Panc1 (cell line): ENCODE data around the gene SP110. TPM values are rescaled to one million over a fixed set of nuclear protein-coding genes. Genes with fewer than 3 reads are reported as not detected.

Source experiments
- ATAC-seq: fragments of 200-7000 bp; cut with Tn5 transposase; 2 replicates; pipeline ENCODE4 v1.9.1; 2020; ENCODE audit warnings: mild to moderate bottlenecking, moderate library complexity
- BruUV-seq: library from RNA; stranded (reverse); fragments of 400-500 nt; replicated peaks from 2 replicates; lab custom pipeline; 2021; lab: Mats Ljungman, UMichigan
- CTCF ChIA-PET: fragments of 300-600 bp; sonication (Branson Sonifier 250); formaldehyde crosslinking; loops from one replicate; lab custom pipeline; 2022; ENCODE audit warnings: antibody characterized with exemption; lab: Charles Lee
- POLR2A ChIA-PET: fragments of 300-600 bp; sonication (Branson Sonifier 250); formaldehyde crosslinking; loops from one replicate; lab custom pipeline; 2022; ENCODE audit warnings: antibody characterized with exemption; lab: Charles Lee
- DNase-seq: peaks from one replicate; pipeline ENCODE4 v3.0.0-alpha.2; 2010; ENCODE audit warnings: low read depth, low spot score
- H3K27ac ChIP-seq: 2 replicates; pipeline ENCODE4 v1.5.1; 2011; ENCODE audit warnings: mild to moderate bottlenecking, low read length, inconsistent platforms
- H3K27me3 ChIP-seq: fragments of 200-500 bp; sonication (Bioruptor generic); 2 replicates; pipeline ENCODE4 v1.6.0; 2014; ENCODE audit warnings: low read length, inconsistent platforms; ENCODE audit not compliant: control insufficient read depth, insufficient read depth
- H3K36me3 ChIP-seq: fragments of 200-500 bp; sonication (Bioruptor generic); 2 replicates; pipeline ENCODE4 v1.5.1; 2014; ENCODE audit warnings: inconsistent platforms, mild to moderate bottlenecking, low read length, moderate library complexity; ENCODE audit not compliant: control insufficient read depth, insufficient read depth
- H3K4me1 ChIP-seq: 2 replicates; pipeline ENCODE4 v1.5.1; 2011; ENCODE audit warnings: inconsistent platforms, mild to moderate bottlenecking, low read length, moderate library complexity; ENCODE audit not compliant: control insufficient read depth, insufficient read depth
- H3K4me3 ChIP-seq, 2 experiments: 2 replicates each; pipeline ENCODE4 v1.5.1; 2011 to 2012; ENCODE audit warnings: low read depth in 2 of 2, low read length in 2 of 2, mild to moderate bottlenecking in 2 of 2, inconsistent platforms in 1 of 2, moderate library complexity in 1 of 2
- H3K9me3 ChIP-seq: fragments of 200-500 bp; sonication (Bioruptor generic); 2 replicates; pipeline ENCODE4 v1.5.1; 2014; ENCODE audit warnings: low read depth, mild to moderate bottlenecking, inconsistent platforms, low read length, moderate library complexity; ENCODE audit not compliant: control insufficient read depth, insufficient read depth
- CTCF ChIP-seq: fragments of 450-650 bp; IDR thresholded peaks from 2 replicates; pipeline ENCODE4 v1.5.1; 2017; ENCODE audit warnings: mild to moderate bottlenecking
- POLR2AphosphoS5 ChIP-seq: IDR thresholded peaks from 2 replicates; pipeline ENCODE4 v1.6.1; 2012; ENCODE audit warnings: mild to moderate bottlenecking, low read depth, low read length, moderate library complexity
- SIN3A ChIP-seq: IDR thresholded peaks from 2 replicates; pipeline ENCODE4 v1.6.1; 2012; ENCODE audit warnings: low read depth, mild to moderate bottlenecking, low read length, moderate library complexity, borderline replicate concordance; ENCODE audit not compliant: insufficient read depth
- TCF7L2 ChIP-seq: IDR thresholded peaks from 2 replicates; pipeline ENCODE4 v1.6.1; 2011; ENCODE audit warnings: mild to moderate bottlenecking, low read depth, low read length, inconsistent platforms
- in situ Hi-C: cut with HindIII; loops from 2 replicates; pipeline ENCODE4 v1.10.0; 2016; ENCODE audit warnings: low sequenced_read_pairs, low pct_unique_long_range_greater_than_20kb
- intact Hi-C: fragments of 100-400 bp; cut with micrococcal nuclease; formaldehyde crosslinking; loops from one replicate; pipeline ENCODE4 v1.10.0; 2022; ENCODE audit not compliant: unreplicated experiment
- total RNA-seq: library from RNA; stranded (reverse); gene quantifications from one replicate; pipeline ENCODE4 v1.2.1, GENCODE V29; 2021; ENCODE audit not compliant: unreplicated experiment
- TF ChIP-seq, protein P1 (sequence below), 2 experiments: IDR thresholded peaks; 2 replicates each; pipeline ENCODE4 v1.6.1; 2011 to 2012; ENCODE audit warnings: low read depth in 2 of 2, control low read depth in 1 of 2, low read length in 1 of 2, mild to moderate bottlenecking in 1 of 2, moderate library complexity in 1 of 2; ENCODE audit not compliant: insufficient read depth in 1 of 2

Gene SP110
- total RNA-seq, 1 experiment from 2014 or later: 6.2 TPM

GRCh38 chr2:230230087-230230486, 10.3 kb upstream of the SP110 start:
- in situ Hi-C loops (no loop called here), intact Hi-C loops (no loop called here)
- ATAC-seq (no peak), DNase-seq (no peak)
- ChIA-PET CTCF (no interaction called here), POLR2A (no interaction called here)
- no peak for TF ChIP-seq CTCF
- no peak for TF ChIP-seq POLR2AphosphoS5
- TF ChIP-seq, protein P1, sequence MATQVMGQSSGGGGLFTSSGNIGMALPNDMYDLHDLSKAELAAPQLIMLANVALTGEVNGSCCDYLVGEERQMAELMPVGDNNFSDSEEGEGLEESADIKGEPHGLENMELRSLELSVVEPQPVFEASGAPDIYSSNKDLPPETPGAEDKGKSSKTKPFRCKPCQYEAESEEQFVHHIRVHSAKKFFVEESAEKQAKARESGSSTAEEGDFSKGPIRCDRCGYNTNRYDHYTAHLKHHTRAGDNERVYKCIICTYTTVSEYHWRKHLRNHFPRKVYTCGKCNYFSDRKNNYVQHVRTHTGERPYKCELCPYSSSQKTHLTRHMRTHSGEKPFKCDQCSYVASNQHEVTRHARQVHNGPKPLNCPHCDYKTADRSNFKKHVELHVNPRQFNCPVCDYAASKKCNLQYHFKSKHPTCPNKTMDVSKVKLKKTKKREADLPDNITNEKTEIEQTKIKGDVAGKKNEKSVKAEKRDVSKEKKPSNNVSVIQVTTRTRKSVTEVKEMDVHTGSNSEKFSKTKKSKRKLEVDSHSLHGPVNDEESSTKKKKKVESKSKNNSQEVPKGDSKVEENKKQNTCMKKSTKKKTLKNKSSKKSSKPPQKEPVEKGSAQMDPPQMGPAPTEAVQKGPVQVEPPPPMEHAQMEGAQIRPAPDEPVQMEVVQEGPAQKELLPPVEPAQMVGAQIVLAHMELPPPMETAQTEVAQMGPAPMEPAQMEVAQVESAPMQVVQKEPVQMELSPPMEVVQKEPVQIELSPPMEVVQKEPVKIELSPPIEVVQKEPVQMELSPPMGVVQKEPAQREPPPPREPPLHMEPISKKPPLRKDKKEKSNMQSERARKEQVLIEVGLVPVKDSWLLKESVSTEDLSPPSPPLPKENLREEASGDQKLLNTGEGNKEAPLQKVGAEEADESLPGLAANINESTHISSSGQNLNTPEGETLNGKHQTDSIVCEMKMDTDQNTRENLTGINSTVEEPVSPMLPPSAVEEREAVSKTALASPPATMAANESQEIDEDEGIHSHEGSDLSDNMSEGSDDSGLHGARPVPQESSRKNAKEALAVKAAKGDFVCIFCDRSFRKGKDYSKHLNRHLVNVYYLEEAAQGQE (IDR thresholded peaks at IDR 0.05; ENCODE audit: insufficient read depth in 1 of 2, low read depth in 2 of 2, low read length in 1 of 2): no peak
- no peak for TF ChIP-seq SIN3A
- no peak for TF ChIP-seq TCF7L2
- peaks cover 4% of the 10 kb centered on the region; the same call in 1 of the 2 replicates for H3K9me3 ChIP-seq
- no peaks in the 10 kb centered on the region for H3K36me3 ChIP-seq
- no peaks in the 10 kb centered on the region; the same call in 1 of the 2 replicates for H3K27me3 ChIP-seq
- H3K4me3 ChIP-seq: no peak overlapping the region
- H3K4me1 ChIP-seq: no peaks in the 10 kb centered on the region
- H3K27ac ChIP-seq: no peak overlapping the region
- BruUV-seq: no TSS peak

- POLR2A ChIA-PET: no interaction called here
These were observed 7.4 kb upstream of the SP110 start for GRCh38 chr2:230227216-230227615.

More at GRCh38 chr2:230227216-230227615, 7.4 kb upstream of the SP110 start:
- H3K4me1 ChIP-seq: no peaks in the 10 kb centered on the region
- no peak overlapping the region for H3K4me3 ChIP-seq
- DNase-seq (no peak), ATAC-seq (no peak)
- H3K9me3 ChIP-seq: peaks cover 4% of the 10 kb centered on the region; the same call in 1 of the 2 replicates
- intact Hi-C loops (no loop called here), in situ Hi-C loops (no loop called here)
- TF ChIP-seq POLR2AphosphoS5 (no peak), SIN3A (no peak), CTCF (no peak), TCF7L2 (no peak)
- TF ChIP-seq, protein P1 (IDR thresholded peaks at IDR 0.05; ENCODE audit: insufficient read depth in 1 of 2, low read depth in 2 of 2, low read length in 1 of 2): no peak
- H3K36me3 ChIP-seq: no peaks in the 10 kb centered on the region
- H3K27ac ChIP-seq: no peak overlapping the region
- CTCF ChIA-PET: no interaction called here
- H3K27me3 ChIP-seq: no peaks in the 10 kb centered on the region
- no TSS peak for BruUV-seq
